GM19023 (cell line): ENCODE measurements around the gene NLGN4X.

Source experiments
- ATAC-seq: cut with Tn5 transposase; IDR thresholded peaks from one replicate; pipeline ENCODE4 v1.9.1; 2021; ENCODE audit warnings: mild to moderate bottlenecking, moderate library complexity; ENCODE audit not compliant: unreplicated experiment

NLGN4X gene

DNA sequence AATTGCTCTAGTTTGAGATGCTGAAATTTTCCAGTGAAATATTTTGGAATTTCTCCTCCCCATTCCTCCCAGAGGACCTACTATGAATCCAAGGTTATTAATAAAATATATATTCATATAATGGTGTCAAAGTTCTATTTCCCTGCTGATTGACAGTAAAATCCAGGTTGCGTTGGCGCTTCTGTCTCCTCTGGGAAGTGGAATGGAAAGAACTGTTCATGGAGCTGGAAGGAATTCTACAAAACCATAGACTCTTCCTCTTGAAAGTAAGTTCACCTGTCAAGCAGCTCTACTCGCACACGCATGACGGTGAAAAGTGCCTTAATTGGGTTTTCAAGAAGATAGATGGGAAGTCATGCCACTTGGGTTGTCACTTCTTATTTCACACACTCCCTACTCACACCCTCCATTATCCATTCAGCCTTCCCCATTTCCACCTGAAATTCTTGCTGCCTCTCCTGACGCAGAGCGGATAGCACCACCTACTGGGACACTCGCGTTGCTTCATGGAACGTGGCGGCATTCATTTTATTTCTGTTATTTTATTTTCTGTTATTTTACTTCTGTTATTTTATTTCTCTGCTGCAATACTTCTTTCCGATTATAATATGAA is 351.6 kb downstream of the NLGN4X start:
- no peak for ATAC-seq

DNA sequence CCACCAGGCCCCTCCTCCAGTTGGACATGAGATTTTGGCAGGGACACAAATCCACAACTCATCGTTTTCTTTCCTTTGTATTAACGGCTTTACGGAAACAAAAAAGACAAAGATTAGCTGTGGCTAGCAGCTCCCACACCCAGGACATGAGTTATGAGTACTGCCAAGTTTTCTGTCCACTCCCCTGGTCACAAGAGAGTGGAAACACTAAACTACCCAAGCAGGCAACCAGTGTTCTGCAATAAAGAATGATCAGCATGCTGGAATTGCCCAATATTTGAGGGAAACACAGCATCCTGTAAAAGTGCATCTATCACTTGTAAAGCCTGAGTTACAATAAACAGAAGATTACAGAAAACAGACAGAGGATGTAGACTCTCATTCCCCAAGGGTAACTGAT is 358.4 kb downstream of the NLGN4X start:
- no peak for ATAC-seq

- ATAC-seq, result no peak
These were observed 358.9 kb downstream of the NLGN4X start for GRCh38 chrX:5869786-5870185.

- no peak for ATAC-seq
These were observed 360.9 kb downstream of the NLGN4X start for GRCh38 chrX:5867778-5868177.

- ATAC-seq, result no peak
These were observed 371.4 kb downstream of the NLGN4X start for GRCh38 chrX:5857232-5857631.

DNA sequence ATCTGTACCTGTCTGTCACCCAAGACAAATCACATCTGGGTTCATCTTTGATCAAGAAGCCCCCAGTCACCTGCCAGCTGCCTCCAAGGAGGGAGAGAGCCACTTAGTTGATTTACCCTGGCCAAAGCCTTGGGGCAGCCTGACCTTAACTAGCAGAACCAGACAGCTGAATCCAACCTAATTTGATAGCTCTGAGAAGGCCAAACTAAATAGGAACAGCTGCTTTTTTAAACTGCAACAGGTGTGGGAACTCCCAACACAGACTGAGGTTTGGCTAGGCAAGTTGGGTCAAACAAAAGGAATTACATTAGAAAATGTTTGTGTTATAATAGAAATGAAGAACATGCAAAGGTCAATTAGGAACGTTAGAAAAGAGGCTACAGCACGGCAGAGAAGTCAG is 375.7 kb downstream of the NLGN4X start:
- no peak for ATAC-seq

DNA sequence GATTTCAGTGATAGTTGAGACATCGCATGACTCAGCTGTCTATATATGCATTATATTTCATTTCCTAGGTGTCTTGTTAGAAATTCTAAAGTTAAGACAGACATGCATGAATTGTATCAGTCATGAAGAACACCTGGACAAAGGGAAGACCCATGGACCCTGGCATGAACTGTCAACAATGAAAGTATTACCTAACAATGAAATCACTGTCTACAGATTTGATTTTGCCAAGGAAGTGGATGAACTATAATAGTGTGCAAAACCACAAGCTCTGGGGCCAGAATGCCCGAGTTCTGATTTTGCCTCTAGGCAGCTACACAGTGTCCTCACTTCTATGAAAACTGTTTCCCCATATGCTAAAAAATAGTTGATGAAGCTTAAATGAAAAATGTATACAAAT is 386.1 kb downstream of the NLGN4X start:
- ATAC-seq, result no peak
